ENCODE results near the gene EFNA5. TPM values are rescaled to one million over a fixed set of nuclear protein-coding genes. Genes with fewer than 3 reads are reported as not detected.

The EFNA5 gene
- total and polyA plus RNA-seq, 2 experiments from 2014 or later = 7.5 to 10.1 TPM

GRCh38 chr5:107393851-107394250 is 276.9 kb downstream of the EFNA5 start:
- Mint-ChIP-seq H3K4me1 (peaks cover 56% of the 10 kb centered on the region), H3K27me3 (ENCODE audit: insufficient read depth, low read depth, poor library complexity) (no peaks in the 10 kb centered on the region), H3K36me3 (ENCODE audit: low read depth) (no peaks in the 10 kb centered on the region), H3K4me3 (no peak overlapping the region), H3K27ac (no peak overlapping the region), H3K9me3 (no peaks in the 10 kb centered on the region)
- DNase-seq (ENCODE audit: low spot score) (no peak), ATAC-seq (no peak)
- Histone ChIP-seq H3K79me2 (replicated peaks; ENCODE audit: insufficient read depth) (no peaks in the 10 kb centered on the region), H2AFZ (no peak overlapping the region), H3K9me2 (ENCODE audit: insufficient read depth) (peaks cover 7% of the 10 kb centered on the region; the same call in 1 of the 2 replicates), H3F3A (replicated peaks; ENCODE audit: low read depth) (no peaks in the 10 kb centered on the region), H3K4me2 (no peak overlapping the region), H3K36me3 (ENCODE audit: insufficient read depth) (no peaks in the 10 kb centered on the region), H4K20me1 (replicated peaks; ENCODE audit: insufficient read depth) (no peaks in the 10 kb centered on the region), H3K4me3 (no peak overlapping the region), H3K27me3 (ENCODE audit: insufficient read depth) (no peaks in the 10 kb centered on the region), H3K27ac (ENCODE audit: low read depth) (no peak overlapping the region), H3K4me1 (ENCODE audit: insufficient read depth) (peaks cover 43% of the 10 kb centered on the region)
- TF ChIP-seq REST (IDR thresholded peaks at IDR 0.05; ENCODE audit: unreplicated experiment) (no peak), CREB1 (CRISPR knock-in tag; IDR thresholded peaks at IDR 0.05; ENCODE audit: low read depth) (no peak), ZNF331 (CRISPR knock-in tag; IDR thresholded peaks at IDR 0.05; ENCODE audit: low read depth) (no peak), ZNF114 (CRISPR knock-in tag; IDR thresholded peaks at IDR 0.05) (no peak), NANOG (IDR thresholded peaks at IDR 0.05; ENCODE audit: borderline replicate concordance) (no peak), ZNF462 (CRISPR knock-in tag; IDR thresholded peaks at IDR 0.05) (no peak), JUNB (IDR thresholded peaks at IDR 0.05; ENCODE audit: unreplicated experiment) (no peak), CTCF (conservative IDR thresholded peaks at IDR 0.05; ENCODE audit: low read depth in 2 of 2) (no peak), POLR2AphosphoS5 (IDR thresholded peaks at IDR 0.05; ENCODE audit: low read depth) (no peak), EZH2phosphoT487 (IDR thresholded peaks at IDR 0.05; ENCODE audit: unreplicated experiment) (no peak), STAT1 (IDR thresholded peaks at IDR 0.05; ENCODE audit: unreplicated experiment) (no peak), ETS1 (IDR thresholded peaks at IDR 0.05) (no peak)
